HG02840 (cell line): ENCODE data around the gene LIPE.

ENCODE experiments used
- ATAC-seq: cut with Tn5 transposase; IDR thresholded peaks from one replicate; pipeline ENCODE4 v1.9.1; 2021; ENCODE audit warnings: mild to moderate bottlenecking, moderate library complexity, moderate number of reproducible peaks; ENCODE audit not compliant: unreplicated experiment, low FRiP score

Gene LIPE

DNA sequence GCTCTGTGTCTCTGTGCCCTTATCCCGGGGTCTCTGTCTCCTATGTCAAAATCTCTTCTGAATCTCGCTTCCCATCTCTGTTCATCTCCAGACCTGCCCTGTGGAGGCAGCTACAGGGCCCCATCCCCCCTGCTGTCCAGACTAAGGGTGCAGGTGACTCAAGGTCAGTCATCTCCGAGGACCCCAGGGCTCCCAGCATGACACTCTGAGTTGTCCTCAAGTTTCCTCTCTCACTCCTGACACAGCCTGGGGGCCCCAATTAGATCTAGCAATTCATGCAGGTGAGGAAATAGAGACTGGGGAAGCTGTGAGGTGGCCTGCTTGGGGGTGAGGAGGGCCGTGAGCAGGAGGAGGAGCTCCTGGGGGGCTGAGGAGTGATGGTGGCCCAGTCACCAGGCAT is 35.0 kb downstream of the LIPE start:
- no peak for ATAC-seq

DNA sequence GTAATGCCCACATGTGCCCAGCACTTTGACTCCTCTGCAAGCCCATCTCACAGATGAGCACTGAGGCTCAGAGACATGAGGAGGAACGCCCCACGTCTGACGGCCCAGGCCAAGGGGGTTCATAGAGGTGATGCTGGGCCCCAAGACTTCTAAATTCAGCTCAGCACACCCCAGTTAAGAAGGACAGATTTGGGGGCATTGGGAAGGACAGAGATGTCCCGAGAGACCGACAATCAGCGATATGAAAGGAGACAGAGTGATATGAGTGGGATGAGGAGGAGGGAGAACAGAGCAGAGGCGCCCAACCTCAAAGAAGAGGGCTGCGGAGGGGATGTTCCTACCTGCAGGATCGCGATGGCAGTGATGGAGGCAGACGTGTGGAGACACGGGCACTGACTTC is 37.3 kb downstream of the LIPE start, which contains the start of gene CNFN:
Gene CNFN (minus strand): TSS at position 399 of the 400 bp plus-strand sequence. CDS start 1,260 bp downstream, outside the sequence.
- ATAC-seq: no peak

DNA sequence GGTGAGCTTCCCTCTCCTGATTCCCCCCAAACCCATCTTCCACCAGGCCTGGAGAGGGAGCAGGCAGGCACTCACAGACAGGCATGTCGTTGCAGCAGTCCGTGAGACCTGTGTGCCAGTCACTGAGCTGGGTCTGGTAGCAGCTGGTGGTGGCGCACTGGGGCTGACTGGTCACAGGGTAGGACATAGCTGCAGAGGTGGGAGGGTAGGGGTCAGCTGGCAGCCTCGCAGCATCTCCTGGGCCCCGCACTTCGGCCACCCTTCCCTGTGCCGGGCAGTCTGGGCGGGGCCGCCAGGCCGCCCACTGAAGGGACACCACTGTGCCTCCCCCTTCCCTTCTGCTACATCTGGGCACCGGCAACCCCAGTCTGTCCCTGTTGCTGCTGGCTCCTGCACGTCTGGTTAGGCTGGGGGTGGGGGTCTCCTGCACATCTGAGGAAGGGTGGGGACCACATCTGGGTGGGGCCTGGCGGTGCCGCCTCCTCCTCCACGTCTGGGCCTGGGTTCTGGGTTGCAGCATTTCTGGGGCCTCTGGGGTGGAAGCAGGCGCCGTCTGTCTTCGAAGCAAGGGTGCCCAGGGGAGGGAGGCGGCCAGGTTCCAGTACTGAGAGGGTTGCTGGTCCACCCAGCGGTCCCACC is 38.2 kb downstream of the LIPE start:
- ATAC-seq: no peak

GRCh38 chr19:42386974-42387707 is 40.0 kb downstream of the LIPE start:
- no peak for ATAC-seq

- no peak for ATAC-seq
Measured at GRCh38 chr19:42380155-42380554, 47.0 kb downstream of the LIPE start.

DNA sequence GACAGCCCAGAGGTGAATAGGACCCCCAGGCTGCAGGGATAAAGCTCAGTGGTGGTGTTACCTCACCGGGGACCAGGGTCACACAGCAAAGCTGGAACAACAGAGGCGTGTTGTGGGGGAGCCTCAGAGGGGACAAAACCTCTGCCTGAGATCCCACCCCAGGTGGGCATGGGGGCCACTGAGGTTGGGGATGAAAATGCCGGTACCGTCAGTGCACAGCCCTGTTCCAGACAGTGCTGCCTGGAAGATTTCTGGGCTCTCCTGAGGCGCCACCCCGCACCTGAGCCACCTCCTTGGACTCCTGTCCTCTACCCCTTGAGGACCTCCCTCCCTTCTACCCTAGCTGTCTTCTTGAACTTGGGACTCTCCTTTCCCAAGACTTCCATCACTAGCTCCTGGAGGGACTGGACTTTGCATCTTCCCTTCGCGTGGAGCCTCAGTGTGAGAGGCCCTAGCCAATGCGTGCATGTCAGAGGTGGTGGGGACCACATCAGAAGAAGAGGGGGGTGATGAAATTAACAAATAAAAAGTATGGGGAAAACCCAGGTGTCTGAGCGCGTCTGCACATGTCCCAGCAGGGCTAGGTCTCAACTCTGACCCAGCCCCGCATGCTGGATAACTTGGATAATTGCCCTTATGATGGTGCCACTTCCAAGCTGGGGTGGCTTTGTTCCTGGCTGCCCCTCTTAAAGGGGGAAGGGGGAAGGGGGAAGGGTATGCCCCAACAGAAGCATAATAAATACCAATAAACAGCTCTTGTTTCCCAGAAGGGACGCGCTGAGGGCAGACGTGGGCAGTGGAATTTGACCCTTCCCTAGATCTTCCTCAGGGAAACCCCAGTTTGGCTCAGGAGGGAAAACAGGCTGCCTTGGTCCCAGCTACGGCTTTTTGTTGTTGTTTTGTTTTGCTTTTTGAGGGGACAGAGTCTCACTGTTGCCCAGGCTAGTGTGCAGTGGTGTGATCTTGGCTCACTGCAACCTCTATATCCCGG is 48.7 kb downstream of the LIPE start:
- ATAC-seq: no peak

- no peak for ATAC-seq
Measured at GRCh38 chr19:42376177-42376555, 51.0 kb downstream of the LIPE start.

DNA sequence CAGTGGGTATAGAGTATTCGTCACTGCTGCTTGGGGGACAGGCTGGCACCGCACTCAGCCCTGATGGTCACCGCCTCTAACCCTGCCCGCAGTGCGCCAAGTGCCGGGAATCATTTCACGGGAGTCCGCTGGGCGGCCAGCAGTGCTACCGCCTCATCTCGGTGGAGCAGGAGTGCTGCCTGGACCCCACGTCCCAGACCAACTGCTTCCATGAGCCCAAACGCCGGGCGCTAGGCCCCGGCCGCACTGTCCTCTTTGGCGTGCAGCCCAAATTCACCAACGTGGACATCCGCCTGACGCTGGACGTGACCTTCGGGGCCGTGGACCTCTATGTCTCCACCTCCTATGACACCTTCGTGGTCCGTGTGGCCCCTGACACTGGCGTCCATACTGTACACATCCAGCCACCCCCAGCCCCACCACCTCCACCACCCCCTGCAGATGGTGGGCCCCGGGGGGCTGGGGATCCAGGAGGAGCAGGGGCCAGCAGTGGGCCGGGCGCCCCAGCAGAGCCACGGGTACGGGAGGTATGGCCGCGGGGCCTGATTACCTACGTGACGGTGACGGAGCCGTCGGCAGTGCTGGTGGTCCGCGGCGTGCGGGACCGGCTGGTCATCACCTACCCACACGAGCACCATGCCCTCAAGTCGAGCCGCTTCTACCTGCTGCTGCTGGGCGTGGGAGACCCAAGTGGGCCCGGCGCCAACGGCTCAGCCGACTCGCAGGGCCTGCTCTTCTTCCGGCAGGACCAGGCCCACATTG is 51.6 kb downstream of the LIPE start:
- ATAC-seq: no peak

- no peak for ATAC-seq
Measured at GRCh38 chr19:42374826-42375376, 52.3 kb downstream of the LIPE start.

- no peak for ATAC-seq
Measured at GRCh38 chr19:42370626-42371175, 56.5 kb downstream of the LIPE start.

- no peak for ATAC-seq
Measured at GRCh38 chr19:42370068-42370520, 57.1 kb downstream of the LIPE start.

DNA sequence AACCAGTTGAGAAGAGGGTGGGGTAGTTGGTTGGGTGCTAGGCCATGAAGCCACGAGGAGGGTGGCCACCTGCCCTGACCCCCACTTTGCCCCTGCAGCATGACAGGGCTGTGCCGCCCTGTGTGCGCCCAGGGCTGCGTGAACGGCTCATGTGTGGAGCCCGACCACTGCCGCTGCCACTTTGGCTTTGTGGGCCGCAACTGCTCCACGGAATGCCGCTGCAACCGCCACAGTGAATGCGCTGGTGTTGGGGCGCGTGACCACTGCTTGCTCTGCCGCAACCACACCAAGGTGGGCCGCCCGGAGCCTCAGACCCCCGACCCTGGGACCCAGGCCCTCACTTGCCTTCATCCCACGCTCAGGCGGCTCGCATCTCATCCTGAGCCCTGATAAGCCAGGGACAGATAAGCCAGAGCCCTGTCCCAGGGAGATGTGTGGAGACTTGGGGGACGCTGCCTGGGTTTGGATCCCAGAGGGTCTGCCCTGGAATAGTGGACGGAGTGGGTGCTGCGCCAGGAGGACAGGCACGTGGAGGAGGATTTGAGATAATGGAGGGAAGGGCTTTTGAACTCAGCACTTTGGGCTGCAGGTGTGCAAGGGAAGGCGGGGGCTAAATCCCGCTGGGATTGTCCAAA is 57.6 kb downstream of the LIPE start:
- ATAC-seq: no peak

- no peak for ATAC-seq
Measured at GRCh38 chr19:42368765-42369164, 58.4 kb downstream of the LIPE start.

GRCh38 chr19:42368360-42368759 is 58.8 kb downstream of the LIPE start:
- ATAC-seq: no peak

DNA sequence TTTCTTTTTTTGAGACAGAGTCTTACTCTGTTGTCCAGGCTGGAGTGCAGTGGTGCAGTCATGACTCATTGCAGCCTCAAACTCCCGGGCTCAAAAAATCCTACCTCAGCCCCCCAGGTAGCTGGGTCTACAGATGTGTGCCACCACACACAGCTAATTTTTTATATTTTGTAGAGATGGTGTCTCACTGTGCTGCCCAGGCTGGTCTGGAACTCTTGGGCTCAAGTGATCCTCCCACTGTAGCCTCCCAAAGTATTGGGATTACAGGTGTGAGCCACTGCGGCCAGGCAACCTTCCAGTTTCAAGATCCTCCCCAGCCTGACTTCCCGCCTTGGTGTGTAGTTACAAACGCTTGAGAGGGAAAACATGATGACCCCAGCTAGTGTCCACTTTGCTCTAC is 59.3 kb downstream of the LIPE start:
- ATAC-seq: no peak

GRCh38 chr19:42366673-42367072 is 60.5 kb downstream of the LIPE start:
- ATAC-seq: no peak

DNA sequence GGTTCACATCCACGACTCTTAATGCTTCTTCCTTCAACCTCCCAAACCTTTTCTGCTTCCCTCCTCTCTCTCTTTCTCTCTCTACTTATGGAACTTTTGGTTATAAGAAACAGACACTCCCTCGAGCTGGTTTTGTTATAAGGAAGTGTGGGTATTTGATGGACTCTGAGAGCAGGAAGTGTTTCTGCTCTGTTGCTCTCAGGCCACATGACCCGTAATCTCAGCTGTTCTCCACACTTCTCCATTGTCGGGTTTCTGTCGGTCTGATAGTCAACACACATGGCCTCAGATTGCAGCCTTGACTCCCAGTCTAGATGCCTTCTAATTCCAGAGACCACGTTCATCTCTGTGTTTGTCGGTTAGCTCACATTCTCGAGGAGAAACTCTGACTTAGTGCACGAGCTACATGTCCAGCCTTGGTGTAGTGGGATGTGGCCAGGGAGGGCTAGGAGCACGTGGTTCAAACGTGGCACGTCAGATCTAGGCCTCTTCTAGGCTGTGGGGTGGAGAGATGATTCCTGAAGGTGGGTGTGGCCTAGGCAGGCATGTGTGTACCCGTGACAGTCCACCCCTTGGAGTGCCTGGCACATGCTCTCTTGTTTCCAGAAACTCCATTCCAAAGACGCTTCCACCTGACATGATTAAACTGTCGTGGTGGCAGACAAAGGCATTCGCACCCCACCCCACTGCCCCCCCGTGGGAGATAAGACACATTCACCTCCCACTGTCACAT is 63.4 kb downstream of the LIPE start:
- ATAC-seq: no peak

GRCh38 chr19:42362891-42363440 is 64.2 kb downstream of the LIPE start:
- ATAC-seq: no peak
